ENCODE measurements around the gene ZFYVE28.

GRCh38 chr4:2331043-2331420 is 87.4 kb downstream of the ZFYVE28 start:
- TF ChIP-seq CTCF (IDR thresholded peaks at IDR 0.05) (no peak), POLR2A (IDR thresholded peaks at IDR 0.05) (no peak)
